Heart left ventricle (tissue), 16 donors: Measurements from ENCODE around the gene EMC10. TPM values are rescaled to one million over a fixed set of nuclear protein-coding genes. Genes with fewer than 3 reads are reported as not detected.
"Not testable (repeated sequence)": the region's sequence is repeated elsewhere in the genome, so short reads cannot be mapped to it uniquely, and the experiment has no call there.

ENCODE experiments used
- ATAC-seq, 4 donors: fragments of 200-7000 bp; cut with Tn5 transposase; one replicate each; pipeline ENCODE4 v1.9.1; 2020 to 2022; ENCODE audit warnings: moderate library complexity in 4 of 4, mild to moderate bottlenecking in 3 of 4, moderate number of reproducible peaks in 1 of 4
- DNase-seq, 5 donors: peaks; one replicate each; pipeline ENCODE4 v3.0.0-alpha.2; 2020
- H3K27ac ChIP-seq, 12 donors: fragments of 200-600 bp; sonication (generic) in 4 of 12; one replicate each; pipeline versions ENCODE4 v1.5.0 to v1.8.0; 2016 to 2022; ENCODE audit warnings: mild to moderate bottlenecking in 2 of 12
- H3K27me3 ChIP-seq, 9 donors: fragments of 200-600 bp; sonication (generic) in 2 of 9; one replicate each; pipeline versions ENCODE4 v1.5.1 to v1.8.0; 2016 to 2022; ENCODE audit warnings: mild to moderate bottlenecking in 3 of 9
- H3K36me3 ChIP-seq, 9 donors: fragments of 200-600 bp; sonication (generic) in 2 of 9; one replicate each; pipeline versions ENCODE4 v1.5.0 to v1.8.0; 2018 to 2022; ENCODE audit warnings: mild to moderate bottlenecking in 2 of 9
- H3K4me1 ChIP-seq, 12 donors: fragments of 200-600 bp; sonication (generic) in 4 of 12; one replicate each; pipeline versions ENCODE4 v1.5.0 to v1.8.0; 2016 to 2022; ENCODE audit warnings: mild to moderate bottlenecking in 3 of 12
- H3K4me3 ChIP-seq, 12 donors: fragments of 200-600 bp; sonication (generic) in 4 of 12; one replicate each; pipeline versions ENCODE4 v1.5.0 to v1.8.0; 2017 to 2022; ENCODE audit warnings: mild to moderate bottlenecking in 9 of 12, moderate library complexity in 4 of 12
- H3K9me3 ChIP-seq, 12 donors: fragments of 200-600 bp; sonication (generic) in 4 of 12; one replicate each; pipeline versions ENCODE4 v1.5.0 to v1.8.0; 2016 to 2022; ENCODE audit warnings: mild to moderate bottlenecking in 1 of 12
- POLR2A ChIP-seq, 2 donors: fragments of 450-650 bp; IDR thresholded peaks; one replicate each; pipeline ENCODE4 v1.6.1; 2017; ENCODE audit warnings: antibody characterized with exemption in 2 of 2, mild to moderate bottlenecking in 2 of 2, moderate library complexity in 2 of 2
- WGBS, 4 donors: extraction: QIAGEN DNeasy Blood & Tissue Kit in 2 of 4; methylation state at CpG; one replicate each; pipeline versions ENCODE4 v1.1.5 to v1.1.7; 2013 to 2018; 5-methylcytosine and 5-hydroxymethylcytosine counted together
- intact Hi-C, 10 donors: fragments of 100-400 bp; cut with DNase I; formaldehyde crosslinking; loops; one replicate each; pipeline versions ENCODE4 v1.11.1 to v1.14.2; 2022
- polyA plus RNA-seq, 2 donors: library from polyadenylated mRNA; stranded (reverse); fragments of 200-250 nt; gene quantifications; one replicate each; pipeline ENCODE4 v1.2.3, GENCODE V29; 2013
- total RNA-seq, 9 donors: library from RNA; depleted of rRNA in 2 of 9; stranded (reverse); fragments of >200 nt in 2 of 9; fragmentation: NEBNext Ultra II Directional in 3 of 9; extraction: Animal tissue kit (Norgen Biotek cat#: 25700) in 3 of 9; gene quantifications; one replicate each; pipeline versions ENCODE4 v1.1.0 to v1.2.4, GENCODE V29; 2016 to 2023
- TF ChIP-seq, protein P1 (sequence below), 12 donors: fragments of 200-600 bp; sonication (generic) in 4 of 12; IDR thresholded peaks; one replicate each; pipeline versions ENCODE4 v1.5.0 to v1.8.0; 2018 to 2022; ENCODE audit warnings: antibody characterized with exemption in 12 of 12, mild to moderate bottlenecking in 5 of 12
- donor health status: ischemic (EF 13 %, LVEDD 7.1; RV severe dilation, severe dysfunction).
- donor health status: healthy with polysubstance abuse.
- donor health status: DM: no; HTN: yes; CAD: no.
- donor health status: DM: no; HTN: no; CAD: no.
- donor health status: ischemic (EF 25% LVEDD 6.9; RV normal size, moderate dysfunction).
- donor health status: ischemic (EF 25% LVEDD 5.7; RV mildly dilated, moderate dysfunction).
- donor health status: healthy.
- donor health status: DM: yes; HTN: yes; CAD: no.
- donor health status: ischemic (EF 35%, LVEDD 5.7; RV mildly dilated, moderate dysfunction).
- donor health status: nonischemic (EF 11% LVEDD 7.7; RV severe dilation, severe dysfunction).
- donor health status: DM: yes; HTN: yes; CAD: no.
- donor health status: PGD.
- donor health status: ischemic (EF 29% LVEDD 5.4; RV normal size, mild dysfunction).
- donor health status: nonischemic (EF 23%, LVEDD 6.1; RV moderate dilation, normal function).

The EMC10 gene
- total and polyA plus RNA-seq, 11 donors: 72.8 to 138 (median 95.3) TPM

DNA sequence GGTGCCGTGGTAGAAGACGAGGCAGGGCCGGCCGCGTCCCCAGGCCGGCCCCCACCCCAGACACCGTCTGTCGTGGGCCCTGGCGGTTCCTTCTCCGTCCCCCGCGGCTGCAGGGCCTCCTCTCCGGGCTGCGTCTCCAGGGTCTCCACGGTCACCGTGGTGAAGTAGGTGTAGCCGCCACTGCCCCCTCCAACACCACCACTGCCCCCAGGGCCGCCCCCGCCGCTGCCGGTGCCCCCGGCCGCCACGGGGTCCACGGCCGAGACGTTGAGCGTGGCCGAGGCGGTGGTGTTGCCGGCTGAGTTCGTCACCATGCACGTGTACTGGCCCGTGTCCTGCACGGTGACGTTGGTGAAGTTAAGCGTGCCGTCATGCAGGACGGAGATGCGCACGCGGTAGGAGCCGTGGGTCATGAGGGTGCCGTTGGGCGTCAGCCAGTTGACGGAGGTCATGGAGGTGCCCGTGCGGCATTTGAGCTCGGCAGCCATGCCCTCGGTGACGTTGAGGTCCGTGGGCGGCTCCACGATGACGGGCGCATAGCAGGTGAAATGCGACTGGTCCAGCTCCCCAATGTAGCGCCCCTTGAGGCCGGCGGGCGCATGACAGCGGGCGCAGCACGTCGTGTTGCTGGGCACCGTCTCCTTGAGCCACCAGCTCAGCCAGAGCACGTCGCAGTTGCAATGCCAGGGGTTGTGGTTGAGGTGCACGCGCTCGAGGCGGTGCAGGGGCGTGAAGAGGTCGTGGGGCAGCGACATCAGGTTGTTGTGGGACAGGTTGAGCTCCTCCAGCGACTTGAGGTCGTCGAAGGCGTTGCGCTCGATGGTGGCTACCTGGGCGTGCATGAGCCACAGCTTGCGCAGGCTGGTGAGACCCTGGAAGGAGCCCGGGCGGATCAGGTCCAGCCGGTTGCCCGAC lies 42.0 kb downstream of the EMC10 start:
- Histone ChIP-seq H3K27me3 (peaks cover 0 to 8% (median 0%) of the 10 kb centered on the region in 9 donors), H3K27ac (no peak overlapping the region), H3K4me1 (no peaks in the 10 kb centered on the region), H3K4me3 (no peak overlapping the region), H3K36me3 (no peaks in the 10 kb centered on the region), H3K9me3 (no peaks in the 10 kb centered on the region)
- TF ChIP-seq POLR2A (IDR thresholded peaks at IDR 0.05): no peak
- TF ChIP-seq, protein P1, sequence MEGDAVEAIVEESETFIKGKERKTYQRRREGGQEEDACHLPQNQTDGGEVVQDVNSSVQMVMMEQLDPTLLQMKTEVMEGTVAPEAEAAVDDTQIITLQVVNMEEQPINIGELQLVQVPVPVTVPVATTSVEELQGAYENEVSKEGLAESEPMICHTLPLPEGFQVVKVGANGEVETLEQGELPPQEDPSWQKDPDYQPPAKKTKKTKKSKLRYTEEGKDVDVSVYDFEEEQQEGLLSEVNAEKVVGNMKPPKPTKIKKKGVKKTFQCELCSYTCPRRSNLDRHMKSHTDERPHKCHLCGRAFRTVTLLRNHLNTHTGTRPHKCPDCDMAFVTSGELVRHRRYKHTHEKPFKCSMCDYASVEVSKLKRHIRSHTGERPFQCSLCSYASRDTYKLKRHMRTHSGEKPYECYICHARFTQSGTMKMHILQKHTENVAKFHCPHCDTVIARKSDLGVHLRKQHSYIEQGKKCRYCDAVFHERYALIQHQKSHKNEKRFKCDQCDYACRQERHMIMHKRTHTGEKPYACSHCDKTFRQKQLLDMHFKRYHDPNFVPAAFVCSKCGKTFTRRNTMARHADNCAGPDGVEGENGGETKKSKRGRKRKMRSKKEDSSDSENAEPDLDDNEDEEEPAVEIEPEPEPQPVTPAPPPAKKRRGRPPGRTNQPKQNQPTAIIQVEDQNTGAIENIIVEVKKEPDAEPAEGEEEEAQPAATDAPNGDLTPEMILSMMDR (IDR thresholded peaks at IDR 0.05): no peak
- ATAC-seq: no peak
- intact Hi-C loops: loop anchor here in 1 of 10 donors (10.0 kb wide), 1 partner anchor 494 kb away; the partner anchor contains the start of genes VRK3 and ZNF473
- 95 to 96% (median 95%) methylated on average over 72 to 87 of the region's 87 CpGs for WGBS, 4 donors
- DNase-seq: peak in 1 of 5 donors; percentile 41

DNA sequence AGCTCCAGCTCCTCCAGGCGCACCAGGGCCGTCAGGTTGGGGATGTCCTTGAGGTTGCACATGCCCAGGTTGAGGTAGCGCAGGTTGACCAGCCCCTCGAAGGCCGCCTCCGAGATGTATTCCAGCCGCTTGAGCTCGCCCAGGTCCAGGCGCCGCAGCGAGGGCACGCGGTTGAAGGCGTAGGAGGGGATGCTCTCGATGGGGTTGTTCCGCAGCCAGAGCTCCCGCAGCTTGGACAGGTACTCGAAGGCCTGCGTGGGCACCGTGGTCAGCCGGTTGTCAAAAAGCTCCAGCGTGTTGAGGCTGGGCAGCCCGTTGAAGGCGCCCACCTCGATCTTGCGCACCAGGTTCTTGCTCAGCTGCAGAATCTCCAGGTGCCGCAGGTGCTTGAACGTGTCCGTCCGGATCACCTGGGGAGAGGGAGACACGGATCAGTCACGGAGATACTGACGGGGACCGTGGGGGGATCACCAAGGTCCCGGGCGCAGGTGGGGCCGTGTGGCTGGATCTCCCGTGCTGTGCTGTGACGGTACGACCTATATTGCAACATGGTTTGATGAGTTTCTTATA lies 42.8 kb downstream of the EMC10 start:
- Histone ChIP-seq H3K27ac (no peak overlapping the region), H3K4me3 (no peak overlapping the region), H3K9me3 (no peaks in the 10 kb centered on the region), H3K4me1 (no peaks in the 10 kb centered on the region), H3K27me3 (peaks cover 0 to 8% (median 0%) of the 10 kb centered on the region in 9 donors), H3K36me3 (no peaks in the 10 kb centered on the region)
- no peak for ATAC-seq
- peak in 1 of 5 donors; percentile 40 for DNase-seq
- 97 to 98% (median 97%) methylated on average over 25 to 40 of the region's 40 CpGs for WGBS, 4 donors
- TF ChIP-seq, protein P1 (IDR thresholded peaks at IDR 0.05): no peak
- no peak for TF ChIP-seq POLR2A (IDR thresholded peaks at IDR 0.05)
- intact Hi-C loops: loop anchor here in 1 of 10 donors (10.0 kb wide), 1 partner anchor 494 kb away; the partner anchor contains the start of genes VRK3 and ZNF473

DNA sequence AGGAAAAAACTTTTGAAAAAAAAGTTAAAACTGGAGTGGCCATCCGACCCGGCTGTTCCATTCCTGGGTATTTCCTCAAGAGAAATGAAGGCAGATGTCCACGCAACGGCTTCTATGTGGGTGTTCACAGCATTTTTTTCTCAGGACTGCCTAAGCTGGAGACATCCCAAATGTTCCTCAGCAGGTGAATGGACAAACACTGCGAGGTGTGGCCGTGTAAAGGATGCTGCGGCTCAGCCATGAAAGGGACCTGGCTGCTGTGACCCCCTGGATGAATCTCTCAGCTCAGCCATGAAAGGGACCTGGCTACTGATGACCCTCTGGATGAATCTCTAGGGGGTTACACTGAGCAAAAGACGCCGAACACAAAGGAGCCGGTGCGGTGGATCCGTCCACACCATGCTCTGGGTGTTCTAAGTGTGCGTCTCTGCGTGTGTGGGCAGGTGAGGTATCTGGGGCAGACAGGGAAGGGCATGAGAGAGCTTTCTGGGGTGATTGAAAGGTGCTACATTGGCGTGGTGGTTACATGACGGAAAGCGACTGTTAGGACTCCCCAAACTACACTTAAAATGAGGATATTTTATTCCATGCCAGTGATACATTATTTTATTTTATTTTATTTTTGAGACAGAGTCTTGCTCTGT lies 44.6 kb downstream of the EMC10 start:
- Histone ChIP-seq H3K27me3 (no peaks in the 10 kb centered on the region), H3K36me3 (no peaks in the 10 kb centered on the region), H3K27ac (no peak overlapping the region), H3K4me3 (no peak overlapping the region), H3K4me1 (no peaks in the 10 kb centered on the region), H3K9me3 (no peaks in the 10 kb centered on the region)
- no peak for TF ChIP-seq POLR2A (IDR thresholded peaks at IDR 0.05)
- TF ChIP-seq, protein P1 (IDR thresholded peaks at IDR 0.05): no peak
- ATAC-seq (no peak), DNase-seq (peak in 1 of 5 donors; percentile 3)
- WGBS, 4 donors: 84 to 90% (median 86%) methylated on average over 17 of the region's 17 CpGs
- intact Hi-C loops: no loop called here

DNA sequence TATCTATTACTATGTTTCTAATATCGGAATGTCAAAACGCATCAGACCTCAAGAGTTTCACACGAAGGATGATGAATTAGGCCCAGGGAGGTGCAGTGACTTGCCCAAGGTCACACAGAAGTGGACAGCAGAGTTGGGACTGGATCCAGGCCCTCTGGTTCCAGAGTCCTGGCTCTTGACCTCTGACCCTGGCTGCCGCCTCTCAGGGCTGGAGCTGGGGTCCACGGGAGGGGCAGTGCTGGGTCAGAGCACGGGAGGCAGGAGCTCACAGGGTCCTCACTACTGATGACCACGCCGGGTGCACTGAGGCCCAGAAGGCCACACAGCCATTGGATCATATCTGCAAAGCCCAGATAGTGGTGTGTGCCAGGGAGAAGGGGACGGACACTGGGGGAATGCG lies 46.6 kb downstream of the EMC10 start:
- H3K4me1 ChIP-seq: no peaks in the 10 kb centered on the region
- 86 to 89% (median 87%) methylated on average over 8 to 10 of the region's 10 CpGs for WGBS, 4 donors
- H3K9me3 ChIP-seq: no peaks in the 10 kb centered on the region
- no peaks in the 10 kb centered on the region for H3K27me3 ChIP-seq
- intact Hi-C loops: no loop called here
- H3K27ac ChIP-seq: no peak overlapping the region
- TF ChIP-seq, protein P1 (IDR thresholded peaks at IDR 0.05): no peak
- TF ChIP-seq POLR2A (IDR thresholded peaks at IDR 0.05): no peak
- H3K36me3 ChIP-seq: no peaks in the 10 kb centered on the region
- ATAC-seq: no peak
- peak in 1 of 5 donors; percentile 24 for DNase-seq
- H3K4me3 ChIP-seq: no peak overlapping the region

DNA sequence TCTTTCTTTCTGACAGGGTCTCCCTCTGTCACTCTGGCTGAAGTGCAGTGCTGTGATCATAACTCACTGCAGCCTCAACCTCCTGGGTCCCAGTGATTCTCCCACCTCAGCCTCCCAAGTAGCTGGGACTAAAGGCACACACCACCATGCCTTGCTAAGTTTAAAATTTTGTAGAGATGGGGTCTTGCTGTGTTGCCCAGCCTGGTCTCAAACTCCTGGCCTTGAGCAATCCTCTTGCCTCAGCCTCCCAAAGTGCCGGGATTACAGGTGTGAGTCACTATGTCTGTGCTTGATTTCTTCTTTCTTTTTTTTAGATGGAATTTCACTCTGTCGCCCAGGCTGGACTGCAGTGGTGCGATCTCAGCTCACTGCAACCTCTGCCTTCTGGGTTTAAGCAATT lies 51.7 kb downstream of the EMC10 start:
- intact Hi-C loops, H3K27me3 ChIP-seq, H3K4me1 ChIP-seq, H3K27ac ChIP-seq, ATAC-seq, H3K4me3 ChIP-seq, DNase-seq, H3K36me3 ChIP-seq: not testable (repeated sequence)
- 91 to 98% (median 97%) methylated on average over 3 of the region's 3 CpGs for WGBS, 4 donors
- peaks cover 0 to 10% (median 4%) of the 10 kb centered on the region in 12 donors for H3K9me3 ChIP-seq
